Measurements from ENCODE around the gene MCU. TPM values are rescaled to one million over a fixed set of nuclear protein-coding genes. Genes with fewer than 3 reads are reported as not detected.

The MCU gene
- total RNA-seq, 3 donors from 2014 or later (not counting 1 experiment from before 2014, with no cell fraction given) = 13.1 to 15.6 (median 14.1) TPM

- intact Hi-C loops (cut with micrococcal nuclease) = no loop called here
- no peaks in the 10 kb centered on the region for H3K27me3 Mint-ChIP-seq (ENCODE audit: low read depth in 2 of 2)
These were observed 48.6 kb downstream of the MCU start for GRCh38 chr10:72740528-72740927.

GRCh38 chr10:72742092-72742491, 50.1 kb downstream of the MCU start:
- WGBS (ENCODE audit: insufficient coverage) = 95% methylated on average over 2 of the region's 3 CpGs
- TF ChIP-seq CTCF (IDR thresholded peaks at IDR 0.05) = no peak
- DNase-seq (no peak), ATAC-seq (no peak)
- no peak overlapping the region for H3K27ac ChIP-seq (ENCODE audit: low read length)
- no peaks in the 10 kb centered on the region for H3K9me3 Mint-ChIP-seq
- no peaks in the 10 kb centered on the region for H3K9me3 ChIP-seq (ENCODE audit: control insufficient read depth, insufficient read depth, low read length)
- H3K4me3 ChIP-seq (ENCODE audit: low read length) = no peak overlapping the region
- peaks cover 13 to 24% of the 10 kb centered on the region in 2 donors for H3K4me1 Mint-ChIP-seq
- no peaks in the 10 kb centered on the region for H3K4me1 ChIP-seq (ENCODE audit: control insufficient read depth, insufficient read depth, low read length)
- intact Hi-C loops (cut with micrococcal nuclease) = no loop called here
- H3K4me3 Mint-ChIP-seq = no peak overlapping the region
- H3K27me3 Mint-ChIP-seq (ENCODE audit: low read depth in 2 of 2) = no peaks in the 10 kb centered on the region
- H3K27me3 ChIP-seq (ENCODE audit: control insufficient read depth, insufficient read depth, low read length) = no peaks in the 10 kb centered on the region
- no peaks in the 10 kb centered on the region for H3K36me3 ChIP-seq (ENCODE audit: control insufficient read depth, insufficient read depth, low read length)
- H3K36me3 Mint-ChIP-seq = no peaks in the 10 kb centered on the region
- H3K27ac Mint-ChIP-seq = no peak overlapping the region

More at GRCh38 chr10:72740528-72740927, 48.6 kb downstream of the MCU start:
- Mint-ChIP-seq H3K36me3 (no peaks in the 10 kb centered on the region), H3K27ac (no peak overlapping the region), H3K9me3 (no peaks in the 10 kb centered on the region), H3K4me3 (no peak overlapping the region), H3K4me1 (peaks cover 19 to 26% of the 10 kb centered on the region in 2 donors)
- Histone ChIP-seq H3K27me3 (ENCODE audit: control insufficient read depth, insufficient read depth, low read length) (no peaks in the 10 kb centered on the region), H3K4me3 (ENCODE audit: low read length) (no peak overlapping the region), H3K4me1 (ENCODE audit: control insufficient read depth, insufficient read depth, low read length) (no peaks in the 10 kb centered on the region), H3K36me3 (ENCODE audit: control insufficient read depth, insufficient read depth, low read length) (no peaks in the 10 kb centered on the region), H3K9me3 (ENCODE audit: control insufficient read depth, insufficient read depth, low read length) (no peaks in the 10 kb centered on the region), H3K27ac (ENCODE audit: low read length) (no peak overlapping the region)
- no peak for ATAC-seq
- no peak for TF ChIP-seq CTCF (IDR thresholded peaks at IDR 0.05)
- WGBS (ENCODE audit: insufficient coverage) = 73% methylated on average over 1 of the region's 2 CpGs
- no peak for DNase-seq

GRCh38 chr10:72742797-72743196, 50.9 kb downstream of the MCU start:
- H3K4me1 ChIP-seq (ENCODE audit: control insufficient read depth, insufficient read depth, low read length) = no peaks in the 10 kb centered on the region
- Mint-ChIP-seq H3K27ac (no peak overlapping the region), H3K4me3 (no peak overlapping the region), H3K9me3 (no peaks in the 10 kb centered on the region), H3K27me3 (ENCODE audit: low read depth in 2 of 2) (no peaks in the 10 kb centered on the region), H3K36me3 (no peaks in the 10 kb centered on the region), H3K4me1 (peaks cover 13 to 24% of the 10 kb centered on the region in 2 donors)
- H3K9me3 ChIP-seq (ENCODE audit: control insufficient read depth, insufficient read depth, low read length) = no peaks in the 10 kb centered on the region
- intact Hi-C loops (cut with micrococcal nuclease) = no loop called here
- H3K4me3 ChIP-seq (ENCODE audit: low read length) = no peak overlapping the region
- TF ChIP-seq CTCF (IDR thresholded peaks at IDR 0.05) = no peak
- ATAC-seq = no peak
- 96% methylated on average over 5 of the region's 5 CpGs for WGBS (ENCODE audit: insufficient coverage)
- no peaks in the 10 kb centered on the region for H3K36me3 ChIP-seq (ENCODE audit: control insufficient read depth, insufficient read depth, low read length)
- H3K27me3 ChIP-seq (ENCODE audit: control insufficient read depth, insufficient read depth, low read length) = no peaks in the 10 kb centered on the region
- no peak for DNase-seq
- no peak overlapping the region for H3K27ac ChIP-seq (ENCODE audit: low read length)

GRCh38 chr10:72744566-72744965, 52.6 kb downstream of the MCU start:
- no peak overlapping the region for H3K4me3 Mint-ChIP-seq
- ATAC-seq = no peak
- no peaks in the 10 kb centered on the region for H3K4me1 ChIP-seq (ENCODE audit: control insufficient read depth, insufficient read depth, low read length)
- intact Hi-C loops (cut with micrococcal nuclease) = no loop called here
- 93% methylated on average over 3 of the region's 3 CpGs for WGBS (ENCODE audit: insufficient coverage)
- no peak for DNase-seq
- no peaks in the 10 kb centered on the region for H3K9me3 ChIP-seq (ENCODE audit: control insufficient read depth, insufficient read depth, low read length)
- peaks cover 8 to 18% of the 10 kb centered on the region in 2 donors for H3K4me1 Mint-ChIP-seq
- H3K27me3 ChIP-seq (ENCODE audit: control insufficient read depth, insufficient read depth, low read length) = no peaks in the 10 kb centered on the region
- H3K9me3 Mint-ChIP-seq = no peaks in the 10 kb centered on the region
- no peak overlapping the region for H3K4me3 ChIP-seq (ENCODE audit: low read length)
- H3K27ac Mint-ChIP-seq = no peak overlapping the region
- H3K36me3 Mint-ChIP-seq = no peaks in the 10 kb centered on the region
- TF ChIP-seq CTCF (IDR thresholded peaks at IDR 0.05) = no peak
- no peaks in the 10 kb centered on the region for H3K27me3 Mint-ChIP-seq (ENCODE audit: low read depth in 2 of 2)
- H3K27ac ChIP-seq (ENCODE audit: low read length) = no peak overlapping the region
- no peaks in the 10 kb centered on the region for H3K36me3 ChIP-seq (ENCODE audit: control insufficient read depth, insufficient read depth, low read length)

All from natural killer cell (primary cell).